ENCODE data around the gene DUSP2.

Gene DUSP2, protein sequence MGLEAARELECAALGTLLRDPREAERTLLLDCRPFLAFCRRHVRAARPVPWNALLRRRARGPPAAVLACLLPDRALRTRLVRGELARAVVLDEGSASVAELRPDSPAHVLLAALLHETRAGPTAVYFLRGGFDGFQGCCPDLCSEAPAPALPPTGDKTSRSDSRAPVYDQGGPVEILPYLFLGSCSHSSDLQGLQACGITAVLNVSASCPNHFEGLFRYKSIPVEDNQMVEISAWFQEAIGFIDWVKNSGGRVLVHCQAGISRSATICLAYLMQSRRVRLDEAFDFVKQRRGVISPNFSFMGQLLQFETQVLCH

DNA sequence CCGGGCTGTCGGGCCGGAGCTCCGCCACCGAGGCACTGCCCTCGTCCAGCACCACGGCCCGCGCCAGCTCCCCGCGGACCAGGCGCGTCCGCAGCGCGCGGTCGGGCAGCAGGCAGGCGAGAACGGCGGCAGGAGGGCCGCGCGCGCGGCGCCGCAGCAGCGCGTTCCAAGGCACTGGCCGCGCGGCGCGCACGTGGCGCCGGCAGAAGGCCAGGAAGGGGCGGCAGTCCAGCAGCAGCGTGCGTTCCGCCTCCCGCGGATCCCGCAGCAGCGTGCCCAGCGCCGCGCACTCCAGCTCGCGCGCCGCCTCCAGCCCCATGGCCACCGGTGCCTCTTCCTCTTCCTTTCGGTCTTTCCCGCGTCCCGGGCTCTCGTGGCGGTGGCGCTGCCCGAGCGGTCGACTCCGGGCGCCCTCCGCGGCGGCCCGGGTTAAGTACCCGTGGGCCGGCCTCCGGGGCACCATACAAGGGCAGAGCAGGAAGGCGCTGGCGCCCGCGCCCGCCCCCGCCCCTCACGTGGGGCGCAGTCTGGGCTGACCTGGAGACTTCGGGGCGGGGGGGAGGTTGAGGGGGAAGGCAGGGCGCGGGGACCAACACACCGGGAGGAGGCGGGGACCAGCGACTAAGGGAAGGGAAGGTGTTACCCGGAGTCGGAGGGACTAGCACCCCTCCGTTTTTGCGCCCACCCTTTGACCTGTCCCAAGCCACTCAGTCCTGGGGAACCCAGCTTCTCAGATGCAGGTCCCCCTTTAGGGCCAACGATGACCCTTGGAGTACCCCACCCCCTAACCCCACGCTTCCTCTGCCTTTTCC lies at the start of gene DUSP2:
TSS of gene DUSP2 (minus strand) at position 405 of the 812 bp plus-strand sequence. CDS start at position 319, 86 bp downstream.
- DNase-seq (ENCODE audit: low read depth), result peak; percentile 90

DNA sequence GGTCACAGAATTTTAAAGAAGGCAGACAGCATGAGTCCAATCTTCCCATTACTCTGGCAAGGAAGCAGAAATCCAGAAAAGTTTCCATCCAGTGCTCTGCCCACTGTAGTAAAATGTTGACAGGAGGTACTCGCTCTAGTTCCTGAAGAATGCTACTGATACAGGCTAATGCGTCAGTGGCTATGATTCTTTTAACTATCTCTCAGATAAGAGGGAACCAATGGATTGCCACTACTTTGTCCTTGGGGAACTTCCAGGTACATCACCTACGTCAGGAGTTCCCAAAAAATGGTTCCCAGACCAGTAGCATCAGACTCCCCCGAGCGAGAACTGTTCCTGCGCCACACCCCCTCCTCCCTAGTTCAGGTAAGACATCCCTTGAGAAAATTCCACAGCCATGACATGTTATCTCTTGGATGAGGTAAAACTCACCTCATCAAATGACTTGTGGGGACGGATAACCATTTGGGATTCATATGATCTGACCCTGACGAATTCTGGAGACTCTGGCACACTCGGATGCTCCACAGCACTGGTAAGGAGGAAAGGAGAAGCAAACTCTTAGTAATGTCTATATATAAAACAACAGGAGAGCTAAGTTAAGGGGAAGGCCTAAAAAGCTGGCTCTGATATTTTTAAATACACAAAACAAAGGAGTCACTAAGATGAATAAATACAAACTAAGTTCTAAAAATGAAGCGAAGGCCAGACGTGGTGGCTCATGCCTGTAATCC lies 46.9 kb upstream of the DUSP2 start:
- no peak for DNase-seq (ENCODE audit: low read depth)

DNA sequence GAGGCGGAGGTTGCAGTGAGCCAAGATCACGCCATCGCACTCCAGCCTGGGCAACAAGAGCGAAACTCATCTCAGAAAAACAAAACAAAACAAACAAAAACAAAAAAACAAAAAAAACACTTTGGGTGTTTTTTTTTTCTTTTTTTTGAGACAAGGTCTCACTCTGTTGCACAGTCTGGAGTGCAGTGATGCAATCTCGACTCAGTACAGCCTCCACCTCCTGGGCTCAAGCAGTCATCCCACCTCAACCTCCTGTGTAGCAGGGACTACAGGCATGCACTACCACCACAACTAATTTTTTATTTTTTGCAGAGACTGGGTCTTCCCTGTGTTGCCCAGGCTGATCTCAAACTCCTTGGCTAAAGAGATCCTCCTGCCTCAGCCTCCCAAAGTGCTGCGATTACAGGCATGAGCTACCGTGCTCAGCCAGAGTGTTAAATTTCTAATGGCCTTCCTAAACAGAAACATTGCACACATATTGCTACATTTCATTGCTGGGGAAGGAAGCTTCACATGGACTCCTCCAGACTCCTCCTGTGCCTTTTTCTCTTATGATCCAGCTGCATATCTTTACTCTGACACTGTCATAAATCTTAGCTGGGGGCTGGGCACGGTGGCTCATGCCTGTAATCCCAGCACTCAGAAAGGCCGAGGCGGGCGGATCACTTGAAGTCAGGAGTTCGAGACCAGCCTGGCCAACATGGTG lies 43.7 kb upstream of the DUSP2 start:
- DNase-seq (ENCODE audit: low read depth), result no peak

DNA sequence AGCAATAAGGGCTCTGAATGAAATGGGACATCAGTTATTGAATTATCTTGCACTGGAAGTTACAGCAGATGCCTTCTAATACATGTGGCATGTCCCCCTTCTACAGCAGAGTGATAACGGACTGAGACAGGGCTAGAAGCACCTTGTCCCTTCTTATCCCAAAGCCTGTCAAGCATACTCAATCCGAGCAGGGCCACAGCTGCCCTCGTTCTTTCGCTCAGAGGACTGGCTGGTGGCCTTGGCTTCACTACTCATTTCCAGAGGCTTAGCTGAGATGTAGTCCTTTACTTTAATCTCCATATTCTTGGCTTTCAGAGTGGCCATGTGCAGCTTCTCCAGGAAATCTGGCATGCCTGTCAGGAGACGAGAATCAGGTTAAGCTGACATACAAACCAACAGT lies 41.3 kb upstream of the DUSP2 start:
- no peak for DNase-seq (ENCODE audit: low read depth)

DNA sequence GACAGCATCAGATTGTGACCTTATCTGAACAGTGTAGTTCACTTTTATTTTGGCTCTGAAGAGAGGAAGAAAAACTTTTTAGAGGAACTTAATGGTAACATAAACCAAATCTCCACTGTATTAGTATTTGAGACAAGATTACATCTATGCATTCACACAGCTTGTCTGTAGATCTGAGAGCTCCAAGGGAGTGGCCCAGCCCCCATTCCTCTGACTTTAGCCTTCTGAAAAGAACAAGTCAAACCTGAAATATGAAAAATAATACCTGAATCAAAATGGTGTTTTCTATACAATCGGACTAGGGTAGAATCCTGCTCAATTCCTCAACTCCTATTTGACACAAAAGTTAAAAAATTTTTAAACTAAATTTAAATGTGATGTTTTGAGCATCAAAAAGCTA lies 40.3 kb upstream of the DUSP2 start:
- no peak for DNase-seq (ENCODE audit: low read depth)

DNA sequence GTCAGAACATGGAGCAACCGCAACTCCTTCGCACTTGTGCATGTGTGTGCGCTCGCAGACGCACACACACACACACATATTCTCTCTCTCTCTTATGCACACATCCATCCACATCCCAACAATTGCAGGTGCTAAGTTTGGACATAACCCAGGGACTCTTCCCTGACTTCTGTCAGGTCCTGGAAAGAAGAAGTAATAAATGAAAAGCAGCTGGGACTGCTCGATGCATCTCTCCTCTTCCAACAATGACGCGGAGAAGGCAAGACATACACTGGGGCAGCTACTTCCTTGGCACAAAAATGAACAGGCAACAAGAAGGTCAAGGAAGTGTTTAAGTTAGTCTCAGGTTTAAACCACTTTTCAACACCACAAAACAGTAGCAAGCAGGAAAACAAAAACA lies 39.7 kb upstream of the DUSP2 start:
- no peak for DNase-seq (ENCODE audit: low read depth)

DNA sequence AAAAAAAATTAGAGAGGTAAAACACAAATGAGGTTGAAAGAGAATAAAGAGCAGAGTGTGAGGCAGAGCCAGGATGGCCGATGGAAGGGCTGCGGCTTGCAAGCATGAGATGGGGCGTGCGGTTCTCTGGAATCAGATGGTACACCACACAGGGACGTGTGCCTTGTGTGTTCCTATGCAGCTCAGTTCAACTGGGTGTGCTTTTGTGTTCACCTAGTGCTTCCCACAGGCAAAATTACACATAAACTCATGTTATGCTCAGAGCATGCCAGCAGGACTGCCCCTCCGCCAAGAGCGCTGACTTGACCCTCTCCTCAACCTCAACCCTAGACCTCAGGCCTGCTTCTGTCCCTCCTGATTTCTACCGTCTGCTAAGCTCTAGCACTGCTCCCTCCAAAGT lies 38.9 kb upstream of the DUSP2 start:
- no peak for DNase-seq (ENCODE audit: low read depth)

DNA sequence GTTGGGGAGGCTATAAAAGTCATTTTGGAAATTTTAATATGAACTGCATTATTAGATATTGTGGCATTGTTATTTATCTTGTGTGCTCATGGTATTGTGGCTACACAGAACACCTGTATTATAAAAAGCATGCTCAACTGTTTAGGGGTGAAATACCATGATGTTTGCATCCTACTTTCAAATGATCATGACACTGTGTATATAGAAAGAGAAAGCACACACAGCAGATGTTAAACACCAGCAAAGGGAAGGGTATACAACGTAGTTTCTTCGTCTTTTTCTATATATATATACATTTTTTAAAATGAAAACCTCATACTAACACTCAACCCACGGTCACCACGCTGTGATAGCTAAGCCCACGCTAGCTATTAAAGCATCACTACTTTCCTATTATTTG lies 36.3 kb upstream of the DUSP2 start:
- DNase-seq (ENCODE audit: low read depth), result no peak

DNA sequence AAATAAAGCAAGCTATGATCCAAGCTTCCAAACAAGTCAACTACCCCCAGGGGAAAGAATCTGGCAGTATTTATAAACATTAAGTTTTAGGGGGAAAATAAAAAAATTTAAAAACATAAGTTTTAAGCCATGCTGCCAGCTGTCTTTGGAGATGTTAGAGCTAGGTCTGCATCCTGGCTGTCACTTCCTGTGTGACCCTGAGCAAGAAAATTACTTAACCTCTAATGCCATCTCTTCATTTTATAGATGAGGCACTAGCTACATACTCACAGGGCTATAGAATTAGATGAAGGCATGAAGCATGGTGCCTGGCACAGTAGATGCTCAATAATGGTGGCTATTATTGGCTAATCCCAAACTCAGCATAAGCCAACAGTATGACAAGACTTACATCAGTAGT lies 35.3 kb upstream of the DUSP2 start:
- DNase-seq (ENCODE audit: low read depth), result no peak

DNA sequence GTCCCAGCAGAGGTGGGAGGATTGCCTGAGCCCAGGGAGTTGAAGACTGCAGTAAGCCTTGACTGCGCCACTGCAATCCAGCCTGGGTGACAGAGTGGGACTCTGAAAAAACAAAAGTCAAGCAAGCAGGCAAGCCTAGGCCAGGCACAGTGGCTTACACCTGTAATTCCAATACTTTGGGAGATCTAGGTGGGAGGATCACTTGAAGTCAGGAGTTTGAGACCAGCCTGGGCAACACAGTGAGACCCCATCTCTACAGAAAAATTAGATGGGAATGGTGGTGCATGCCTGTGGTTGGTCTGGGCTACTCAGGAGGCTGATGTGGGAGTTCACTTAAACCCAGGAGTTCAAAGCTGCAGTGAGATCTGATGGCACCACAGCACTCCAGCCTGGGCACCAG lies 34.8 kb upstream of the DUSP2 start:
- no peak for DNase-seq (ENCODE audit: low read depth)

DNA sequence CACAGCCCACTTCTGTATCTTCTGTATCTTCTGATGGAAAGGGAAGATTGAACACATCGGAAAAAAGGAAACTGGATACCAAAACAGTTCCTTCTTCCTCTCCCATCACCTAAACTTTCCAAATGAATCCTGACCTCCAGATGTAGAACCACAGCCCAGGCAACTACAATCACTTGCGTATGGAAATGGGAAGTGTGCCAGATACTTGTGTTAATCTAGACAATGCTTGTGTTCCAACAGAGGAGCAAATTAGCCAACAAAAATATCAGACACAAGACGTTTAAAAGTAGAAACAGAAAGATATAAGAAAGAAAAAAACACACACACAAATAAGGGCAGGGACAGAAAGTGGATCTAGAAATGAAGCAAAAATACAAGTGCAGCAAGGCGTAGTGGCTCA lies 31.4 kb upstream of the DUSP2 start:
- DNase-seq (ENCODE audit: low read depth), result no peak

DNA sequence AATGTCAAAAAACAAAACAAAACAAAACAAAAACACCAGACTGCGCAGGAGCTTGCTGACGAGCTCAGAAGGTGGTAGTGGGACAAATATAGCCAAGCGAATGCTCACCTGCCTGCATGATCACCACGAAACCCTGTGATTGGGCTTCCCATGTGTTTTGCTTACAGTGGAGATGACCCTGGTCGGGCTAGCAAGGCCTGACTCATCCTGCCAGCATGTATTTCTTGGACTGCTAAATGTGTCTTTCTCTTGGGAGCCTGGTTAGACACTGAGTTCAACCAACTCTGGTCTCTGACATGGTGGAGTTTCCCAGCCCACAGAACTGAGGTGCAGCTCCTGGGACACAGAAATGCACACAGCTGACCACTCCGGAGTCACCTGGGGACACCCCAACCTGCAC lies 30.7 kb upstream of the DUSP2 start:
- no peak for DNase-seq (ENCODE audit: low read depth)

DNA sequence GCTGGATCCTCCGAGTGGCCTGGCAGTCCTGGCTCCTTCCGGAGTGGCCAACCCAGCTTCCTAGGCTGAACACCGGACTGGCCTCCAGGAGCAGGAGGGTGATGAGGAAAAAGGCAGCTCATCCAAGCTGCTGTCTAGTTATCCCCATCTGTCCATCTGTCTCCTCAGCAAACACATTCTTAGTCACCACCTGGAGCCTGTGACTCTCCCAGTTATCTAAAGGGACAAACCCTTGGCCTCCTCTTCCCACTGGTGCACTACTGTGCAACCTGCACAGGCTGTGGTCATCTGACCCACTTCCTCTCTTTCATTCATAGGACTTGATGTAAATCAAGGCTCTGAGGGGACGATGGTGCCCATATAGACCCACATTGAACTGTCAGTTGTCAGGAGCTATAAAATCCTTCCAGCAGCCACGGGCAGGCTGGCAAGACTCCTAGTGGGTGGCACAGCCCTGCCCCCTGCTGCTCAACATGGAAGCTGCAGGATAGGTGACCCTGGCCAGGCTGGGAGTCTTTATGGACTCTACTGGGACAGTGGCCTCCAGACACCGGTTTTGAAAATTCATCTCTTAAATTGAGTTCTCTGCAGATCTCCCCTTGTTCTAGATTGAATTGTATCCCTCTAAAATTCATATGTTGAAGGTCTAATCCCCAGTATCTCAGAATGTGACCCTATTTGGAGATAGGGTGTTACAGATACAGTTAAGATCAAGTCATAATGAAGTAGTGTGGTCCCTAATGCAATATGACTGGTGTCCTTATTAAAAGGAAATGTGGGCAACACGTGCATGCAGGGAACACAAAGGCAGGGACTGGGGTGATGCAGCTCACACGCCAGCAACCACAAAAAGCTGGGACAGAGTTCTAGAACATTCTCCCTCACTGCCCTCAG lies 29.3 kb upstream of the DUSP2 start:
- peak; percentile 55 for DNase-seq (ENCODE audit: low read depth)

DNA sequence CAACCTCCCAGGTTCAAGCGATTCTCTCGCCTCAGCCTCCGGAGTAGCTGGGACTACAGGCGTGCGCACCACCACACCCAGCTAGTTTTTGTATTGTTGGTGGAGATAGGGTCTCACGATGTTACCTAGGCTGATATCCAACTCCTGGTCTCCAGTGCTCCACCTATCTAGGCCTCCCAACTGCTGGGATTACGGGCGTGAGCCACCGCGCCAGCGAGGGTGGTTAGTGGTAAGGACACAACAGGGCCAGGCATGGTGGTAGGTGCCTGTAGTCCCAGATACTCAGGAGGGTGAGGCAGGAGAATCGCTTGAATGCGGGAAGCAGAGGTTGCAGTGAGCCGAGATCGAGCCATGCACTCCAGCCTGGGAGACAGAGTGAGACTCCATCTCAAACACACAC lies 26.6 kb upstream of the DUSP2 start:
- no peak for DNase-seq (ENCODE audit: low read depth)

DNA sequence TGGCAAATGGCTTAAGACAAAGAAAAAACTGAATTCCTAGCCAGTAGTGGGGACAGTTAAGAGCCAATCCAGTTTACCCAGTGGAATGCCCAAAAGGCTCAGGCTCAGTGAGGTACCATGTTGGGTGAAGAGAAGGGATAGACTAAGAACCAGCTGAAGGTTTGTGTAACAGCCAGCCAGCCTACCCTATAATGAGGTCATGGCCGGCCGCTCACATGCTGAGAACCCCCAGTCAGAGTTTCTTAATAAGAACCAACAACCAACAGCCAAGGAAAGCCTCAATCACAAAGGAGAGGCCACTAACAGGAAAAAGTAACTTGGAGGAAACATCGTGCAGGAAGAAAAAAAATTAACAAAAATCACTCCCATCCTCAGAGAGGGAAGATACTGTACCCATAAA lies 25.4 kb upstream of the DUSP2 start:
- DNase-seq (ENCODE audit: low read depth), result no peak

DNA sequence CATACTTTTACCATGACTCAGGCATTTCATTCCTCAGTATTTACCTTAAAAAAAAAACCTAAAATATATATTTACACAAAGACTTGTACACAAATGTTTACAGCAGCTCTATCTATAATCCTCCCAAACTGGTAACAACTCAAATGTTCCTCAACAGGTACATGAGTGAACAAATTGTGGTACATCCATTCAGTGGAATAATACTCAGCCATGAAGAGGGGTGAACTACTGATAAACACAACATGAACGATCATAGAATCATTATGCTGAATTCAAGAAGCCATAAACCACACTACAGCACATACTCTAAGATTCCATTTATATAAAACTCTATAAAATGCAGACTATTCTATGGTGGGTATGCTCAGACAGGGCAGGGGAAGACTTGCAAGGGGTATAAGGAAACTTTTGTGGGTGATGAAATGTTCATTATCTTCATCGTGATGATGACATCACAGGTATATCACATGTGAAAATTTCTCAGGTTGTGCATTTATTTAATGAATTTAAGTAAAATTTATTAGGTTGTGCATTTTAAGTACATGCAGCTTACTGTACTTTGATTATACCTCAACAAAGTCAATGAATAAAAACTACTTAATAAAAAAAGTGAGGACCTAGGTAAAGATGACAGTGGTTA lies 24.7 kb upstream of the DUSP2 start:
- DNase-seq (ENCODE audit: low read depth), result no peak

DNA sequence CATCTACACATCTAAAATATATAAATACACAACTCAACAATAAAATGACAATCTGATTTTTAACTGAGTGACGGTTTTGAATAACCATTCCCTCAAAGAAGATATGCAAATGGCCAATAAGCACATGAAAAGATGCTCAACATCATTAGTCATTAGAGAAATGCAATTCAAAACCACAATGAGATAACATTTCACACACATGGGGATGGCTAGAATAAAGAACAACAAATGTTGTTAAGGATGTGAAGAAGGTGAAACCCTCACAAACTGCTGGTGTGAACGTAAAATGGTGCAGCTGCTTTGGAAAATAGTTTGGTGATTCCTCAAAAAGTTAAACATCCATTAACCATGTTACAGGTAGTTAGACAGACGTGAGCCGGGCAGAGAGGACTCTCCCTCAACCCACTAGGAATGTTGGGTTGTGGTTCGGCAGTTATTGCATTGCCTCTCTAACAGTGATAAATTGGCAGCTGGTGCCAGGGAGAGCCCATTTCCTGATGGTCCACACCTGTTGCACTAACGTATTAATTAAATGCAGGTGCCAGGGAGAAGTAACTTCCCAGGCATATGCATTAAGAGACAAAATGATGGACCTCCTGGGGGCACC lies 22.3 kb upstream of the DUSP2 start:
- no peak for DNase-seq (ENCODE audit: low read depth)

DNA sequence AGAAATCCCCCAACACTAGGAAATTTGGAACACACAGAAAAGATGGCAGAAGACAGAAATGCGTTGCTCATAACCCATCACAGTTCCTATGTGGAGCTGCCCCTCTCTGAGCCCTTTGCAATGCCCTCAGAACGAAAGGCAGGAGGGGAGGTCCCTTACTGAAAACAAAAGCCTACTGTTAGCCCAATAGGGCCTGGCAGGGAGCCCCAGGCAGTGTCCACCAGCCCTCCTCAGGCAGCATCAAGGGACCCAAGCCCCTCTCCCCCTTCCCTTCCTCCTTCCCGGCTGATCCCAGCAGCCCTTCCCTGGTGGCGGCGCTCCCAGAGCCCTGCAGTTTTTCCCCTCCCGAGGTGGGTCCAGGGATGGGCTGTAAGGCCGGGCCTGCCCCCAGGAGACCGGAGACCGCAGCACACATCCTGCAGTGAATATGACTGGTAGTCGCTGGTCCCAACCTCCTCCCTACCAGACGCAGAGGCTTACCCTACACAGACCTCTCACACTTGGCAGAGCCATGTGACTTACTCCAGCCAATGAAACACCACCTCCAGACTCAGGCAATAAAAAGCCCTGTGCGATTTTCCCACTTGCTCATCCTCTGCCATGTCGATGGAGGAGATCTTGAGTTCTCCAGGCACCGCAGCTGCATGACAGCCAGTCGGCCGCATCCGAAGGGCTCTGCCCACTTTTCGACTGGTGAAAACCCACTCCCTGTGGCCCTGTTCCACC lies 19.4 kb upstream of the DUSP2 start:
- peak; percentile 34 for DNase-seq (ENCODE audit: low read depth)

DNA sequence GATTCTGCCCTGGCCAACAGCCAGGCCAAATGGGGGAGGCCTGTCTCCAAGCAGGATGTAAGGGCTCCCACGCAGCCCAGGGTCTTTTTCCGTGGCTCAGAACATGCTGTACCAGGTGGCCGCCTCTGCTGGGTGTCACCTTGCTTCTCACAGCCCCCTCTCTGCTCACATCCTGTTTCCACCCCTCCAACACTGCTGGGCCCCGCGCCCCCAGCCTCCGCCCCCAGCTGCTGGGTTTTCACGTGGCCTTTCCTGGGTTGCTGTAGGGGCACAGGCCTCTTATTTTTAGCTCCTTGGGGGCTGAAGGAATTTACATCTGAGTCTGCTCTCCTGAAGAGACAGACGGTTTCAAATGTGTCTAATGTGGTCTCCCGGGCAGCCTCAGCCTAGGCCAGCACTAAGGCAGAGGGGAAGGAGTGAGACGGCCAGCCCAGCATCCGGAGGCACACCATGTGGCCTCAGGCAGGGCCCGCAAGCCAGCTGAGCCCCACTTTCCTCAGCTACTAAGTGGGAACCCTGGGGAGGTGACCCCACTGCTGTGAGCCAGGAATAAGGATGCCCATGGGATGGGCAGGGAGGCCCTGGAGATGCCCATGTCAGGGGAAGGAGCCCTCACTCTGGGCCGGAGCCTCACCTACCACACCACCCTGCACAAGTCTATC lies 18.7 kb upstream of the DUSP2 start:
- peak; percentile 29 for DNase-seq (ENCODE audit: low read depth)
